Coronary artery (tissue), 2 donors: Measurements from ENCODE around the gene BANF2.

Experiments
- DNase-seq: peaks from one replicate; pipeline ENCODE4 v3.0.0-alpha.2; 2017; ENCODE audit warnings: low spot score
- H3K27ac ChIP-seq, 2 donors: fragments of 200-600 bp; sonication (generic); one replicate each; pipeline ENCODE4 v1.5.1; 2016 to 2019
- H3K4me3 ChIP-seq: fragments of 200-600 bp; sonication (generic); 2 replicates; pipeline ENCODE4 v1.5.1; 2016; ENCODE audit warnings: mild to moderate bottlenecking, moderate library complexity
- TF ChIP-seq, protein P1 (sequence below): fragments of 200-600 bp; sonication (generic); IDR thresholded peaks from one replicate; pipeline ENCODE4 v1.5.1; 2019; ENCODE audit warnings: antibody characterized with exemption

BANF2 gene

DNA sequence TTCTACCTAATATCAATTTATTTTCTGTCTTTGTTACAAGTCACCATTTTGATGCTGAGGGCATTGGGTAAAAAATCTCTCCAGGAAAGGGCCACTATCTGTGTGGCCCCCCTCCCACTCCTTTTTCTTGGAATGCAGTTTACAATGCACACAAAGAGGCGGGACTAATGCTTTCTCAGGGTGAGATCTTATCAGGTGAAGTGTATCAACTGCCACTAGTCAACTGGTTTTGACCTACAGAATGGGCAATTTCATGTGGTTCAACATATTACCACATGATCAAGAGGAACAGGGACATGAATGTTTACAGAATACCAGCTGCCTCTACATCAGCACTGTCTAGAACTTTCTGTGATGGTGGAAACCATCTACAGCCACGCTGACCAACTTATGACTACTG is 21.5 kb upstream of the BANF2 start:
- TF ChIP-seq, protein P1, sequence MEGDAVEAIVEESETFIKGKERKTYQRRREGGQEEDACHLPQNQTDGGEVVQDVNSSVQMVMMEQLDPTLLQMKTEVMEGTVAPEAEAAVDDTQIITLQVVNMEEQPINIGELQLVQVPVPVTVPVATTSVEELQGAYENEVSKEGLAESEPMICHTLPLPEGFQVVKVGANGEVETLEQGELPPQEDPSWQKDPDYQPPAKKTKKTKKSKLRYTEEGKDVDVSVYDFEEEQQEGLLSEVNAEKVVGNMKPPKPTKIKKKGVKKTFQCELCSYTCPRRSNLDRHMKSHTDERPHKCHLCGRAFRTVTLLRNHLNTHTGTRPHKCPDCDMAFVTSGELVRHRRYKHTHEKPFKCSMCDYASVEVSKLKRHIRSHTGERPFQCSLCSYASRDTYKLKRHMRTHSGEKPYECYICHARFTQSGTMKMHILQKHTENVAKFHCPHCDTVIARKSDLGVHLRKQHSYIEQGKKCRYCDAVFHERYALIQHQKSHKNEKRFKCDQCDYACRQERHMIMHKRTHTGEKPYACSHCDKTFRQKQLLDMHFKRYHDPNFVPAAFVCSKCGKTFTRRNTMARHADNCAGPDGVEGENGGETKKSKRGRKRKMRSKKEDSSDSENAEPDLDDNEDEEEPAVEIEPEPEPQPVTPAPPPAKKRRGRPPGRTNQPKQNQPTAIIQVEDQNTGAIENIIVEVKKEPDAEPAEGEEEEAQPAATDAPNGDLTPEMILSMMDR: no peak
- Histone ChIP-seq H3K27ac (no peak overlapping the region), H3K4me3 (no peak overlapping the region)
- no peak for DNase-seq

- no peak for DNase-seq
- no peak overlapping the region for H3K4me3 ChIP-seq
These were observed 20.9 kb upstream of the BANF2 start for GRCh38 chr20:17678886-17679285.

GRCh38 chr20:17679941-17680835 is 19.6 kb upstream of the BANF2 start:
- DNase-seq: peak; percentile 78
- Histone ChIP-seq H3K4me3 (peak overlapping the region; percentile 92), H3K27ac (peak overlapping the region; percentile 89 to 98)
- TF ChIP-seq, protein P1: no peak

More at GRCh38 chr20:17678886-17679285, 20.9 kb upstream of the BANF2 start:
- TF ChIP-seq, protein P1: no peak
- peak overlapping the region; percentile 19 to 98 for H3K27ac ChIP-seq

DNA sequence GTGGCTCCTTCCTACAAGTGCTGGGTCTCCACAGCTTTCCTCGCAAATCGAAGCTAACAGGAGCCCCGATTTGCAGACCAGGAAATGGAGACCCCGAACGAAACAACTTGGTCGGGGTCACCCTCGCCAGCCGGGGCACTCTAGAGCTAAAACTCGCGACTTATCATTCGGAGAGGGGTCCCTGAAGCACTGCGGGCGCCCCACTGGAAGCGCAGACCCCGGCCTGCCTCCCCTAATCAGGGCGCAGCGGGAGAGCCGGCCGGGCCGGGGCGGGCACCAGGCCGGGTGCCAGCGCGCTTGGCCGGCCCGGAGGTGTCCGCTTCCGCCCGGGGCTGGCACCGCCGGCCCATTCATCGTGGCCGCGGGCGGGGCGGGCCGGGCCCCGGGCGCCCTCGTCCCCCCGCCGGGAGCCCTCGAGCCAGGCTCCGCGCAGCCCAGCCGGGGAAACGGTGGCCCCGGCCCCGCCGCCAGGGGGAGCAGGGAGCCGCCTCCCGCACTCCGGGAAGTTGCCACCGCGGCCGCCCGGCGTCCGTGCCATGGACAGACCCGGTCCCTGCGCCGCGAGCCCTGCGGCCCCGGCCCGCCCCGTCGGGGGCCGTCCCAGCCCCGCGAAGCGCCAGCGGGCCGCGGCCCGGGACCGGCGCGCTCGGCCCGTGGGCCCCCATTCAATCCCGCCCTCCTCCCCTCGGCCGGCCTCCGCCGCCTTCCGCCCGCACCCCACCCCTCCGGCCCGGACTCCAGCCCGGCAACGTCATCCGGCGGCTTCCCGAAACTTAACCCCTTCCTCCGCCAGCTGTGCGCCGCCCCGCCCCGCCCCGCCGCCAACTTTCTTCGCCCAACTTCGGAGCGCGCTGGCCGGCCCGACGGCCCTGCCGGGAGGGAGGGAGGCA is 18.7 kb upstream of the BANF2 start:
- DNase-seq: peak; percentile 87
- Histone ChIP-seq H3K27ac (peak overlapping the region; percentile 89 to 98), H3K4me3 (peak overlapping the region; percentile 92)

GRCh38 chr20:17681726-17682102 is 18.1 kb upstream of the BANF2 start:
- TF ChIP-seq, protein P1: no peak
- no peak for DNase-seq
- H3K4me3 ChIP-seq: peak overlapping the region; percentile 92
- peak overlapping the region; percentile 89 to 98 for H3K27ac ChIP-seq

More for the DNA sequence above, 18.7 kb upstream of the BANF2 start:
- TF ChIP-seq, protein P1: peak; percentile 52

- peak; percentile 99 for DNase-seq
- Histone ChIP-seq H3K4me3 (peak within 1 kb of the TSS; percentile 92), H3K27ac (peak within 1 kb of the TSS; percentile 89 to 98)
- TF ChIP-seq, protein P1: peak; percentile 42
These were observed 17.5 kb upstream of the BANF2 start, which contains the start of gene RRBP1 for GRCh38 chr20:17682103-17682888. TSS of gene RRBP1 (minus strand) at chr20:17682242. CDS start at chr20:17660507, 21,735 bp downstream.
